ENCODE measurements around the gene INA.

The INA gene

GRCh38 chr10:103254538-103255325 lies 22.2 kb upstream of the INA start:
- TF ChIP-seq GATA2 (IDR thresholded peaks at IDR 0.05; ENCODE audit: low read depth, low read length) (no peak), GATA3 (IDR thresholded peaks at IDR 0.05; ENCODE audit: low read depth, low read length) (no peak)

- TF ChIP-seq GATA2 (IDR thresholded peaks at IDR 0.05; ENCODE audit: low read depth, low read length) (no peak), GATA3 (IDR thresholded peaks at IDR 0.05; ENCODE audit: low read depth, low read length) (no peak)
Measured at GRCh38 chr10:103256613-103257012, 20.3 kb upstream of the INA start.

- TF ChIP-seq GATA3 (IDR thresholded peaks at IDR 0.05; ENCODE audit: low read depth, low read length) (no peak), GATA2 (IDR thresholded peaks at IDR 0.05; ENCODE audit: low read depth, low read length) (no peak)
Measured at GRCh38 chr10:103257812-103258211, 19.1 kb upstream of the INA start.

GRCh38 chr10:103259989-103260388 lies 16.9 kb upstream of the INA start:
- TF ChIP-seq GATA2 (IDR thresholded peaks at IDR 0.05; ENCODE audit: low read depth, low read length): no peak
- no peak for TF ChIP-seq GATA3 (IDR thresholded peaks at IDR 0.05; ENCODE audit: low read depth, low read length)

GRCh38 chr10:103262229-103262628 lies 14.7 kb upstream of the INA start:
- TF ChIP-seq GATA2 (IDR thresholded peaks at IDR 0.05; ENCODE audit: low read depth, low read length) (no peak), GATA3 (IDR thresholded peaks at IDR 0.05; ENCODE audit: low read depth, low read length) (no peak)

GRCh38 chr10:103265717-103266329 lies 11.1 kb upstream of the INA start:
- TF ChIP-seq GATA2 (IDR thresholded peaks at IDR 0.05; ENCODE audit: low read depth, low read length) (no peak), GATA3 (IDR thresholded peaks at IDR 0.05; ENCODE audit: low read depth, low read length) (no peak)

GRCh38 chr10:103273041-103273441 lies 3.9 kb upstream of the INA start:
- TF ChIP-seq GATA3 (IDR thresholded peaks at IDR 0.05; ENCODE audit: low read depth, low read length) (no peak), GATA2 (IDR thresholded peaks at IDR 0.05; ENCODE audit: low read depth, low read length) (no peak)

GRCh38 chr10:103276251-103276895 lies 565 bp upstream of the INA start:
- TF ChIP-seq GATA3 (IDR thresholded peaks at IDR 0.05; ENCODE audit: low read depth, low read length): no peak
- TF ChIP-seq GATA2 (IDR thresholded peaks at IDR 0.05; ENCODE audit: low read depth, low read length): no peak

- TF ChIP-seq GATA3 (IDR thresholded peaks at IDR 0.05; ENCODE audit: low read depth, low read length) (no peak), GATA2 (IDR thresholded peaks at IDR 0.05; ENCODE audit: low read depth, low read length) (no peak)
Measured at GRCh38 chr10:103277713-103278536, 987 bp downstream of the INA start.

- TF ChIP-seq GATA2 (IDR thresholded peaks at IDR 0.05; ENCODE audit: low read depth, low read length) (no peak), GATA3 (IDR thresholded peaks at IDR 0.05; ENCODE audit: low read depth, low read length) (no peak)
Measured at GRCh38 chr10:103278537-103278823, 1.5 kb downstream of the INA start.

- TF ChIP-seq GATA2 (IDR thresholded peaks at IDR 0.05; ENCODE audit: low read depth, low read length) (no peak), GATA3 (IDR thresholded peaks at IDR 0.05; ENCODE audit: low read depth, low read length) (no peak)
Measured at GRCh38 chr10:103278862-103279298, 1.9 kb downstream of the INA start.

- no peak for TF ChIP-seq GATA2 (IDR thresholded peaks at IDR 0.05; ENCODE audit: low read depth, low read length)
- TF ChIP-seq GATA3 (IDR thresholded peaks at IDR 0.05; ENCODE audit: low read depth, low read length): no peak
Measured at GRCh38 chr10:103280031-103280430, 3.1 kb downstream of the INA start.

GRCh38 chr10:103280506-103280905 lies 3.6 kb downstream of the INA start:
- TF ChIP-seq GATA2 (IDR thresholded peaks at IDR 0.05; ENCODE audit: low read depth, low read length) (no peak), GATA3 (IDR thresholded peaks at IDR 0.05; ENCODE audit: low read depth, low read length) (no peak)

- TF ChIP-seq GATA3 (IDR thresholded peaks at IDR 0.05; ENCODE audit: low read depth, low read length) (no peak), GATA2 (IDR thresholded peaks at IDR 0.05; ENCODE audit: low read depth, low read length) (no peak)
Measured at GRCh38 chr10:103281753-103282152, 4.8 kb downstream of the INA start.
